Osteocyte (in vitro differentiated cells): ENCODE measurements around the gene EBF3. TPM values are rescaled to one million over a fixed set of nuclear protein-coding genes. Genes with fewer than 3 reads are reported as not detected.

Experiments used
- DNase-seq: peaks from one replicate; pipeline ENCODE4 v3.0.0; 2021; ENCODE audit warnings: mixed read lengths; ENCODE audit not compliant: unreplicated experiment; ENCODE audit errors: extremely low spot score
- H3K27ac Mint-ChIP-seq: one replicate; pipeline ENCODE4 v1.8.0; 2021; ENCODE audit warnings: mild to moderate bottlenecking, mixed read lengths; ENCODE audit not compliant: unreplicated experiment
- H3K27me3 Mint-ChIP-seq: one replicate; pipeline ENCODE4 v1.8.0; 2021; ENCODE audit warnings: mixed read lengths; ENCODE audit not compliant: unreplicated experiment
- H3K36me3 Mint-ChIP-seq: one replicate; pipeline ENCODE4 v1.8.0; 2021; ENCODE audit warnings: mixed read lengths; ENCODE audit not compliant: unreplicated experiment
- H3K4me1 Mint-ChIP-seq: one replicate; pipeline ENCODE4 v1.8.0; 2021; ENCODE audit warnings: mixed read lengths; ENCODE audit not compliant: unreplicated experiment
- H3K4me3 Mint-ChIP-seq: one replicate; pipeline ENCODE4 v1.8.0; 2021; ENCODE audit warnings: mild to moderate bottlenecking, moderate library complexity, mixed read lengths; ENCODE audit not compliant: unreplicated experiment
- H3K9me3 Mint-ChIP-seq: one replicate; pipeline ENCODE4 v1.8.0; 2021; ENCODE audit warnings: mixed read lengths; ENCODE audit not compliant: unreplicated experiment
- CTCF ChIP-seq: fragments of 200-600 bp; sonication (generic); IDR thresholded peaks from 2 replicates; pipeline ENCODE4 v1.5.0; 2021; ENCODE audit warnings: antibody characterized with exemption, mild to moderate bottlenecking, moderate library complexity
- total RNA-seq: library from RNA; stranded (reverse); gene quantifications from 2 replicates; pipeline ENCODE4 v1.2.1, GENCODE V29; 2021

EBF3 gene
- total RNA-seq, 1 donor from 2014 or later, result 0.59 TPM

- no peaks in the 10 kb centered on the region for H3K36me3 Mint-ChIP-seq
- no peak overlapping the region for H3K27ac Mint-ChIP-seq
- no peaks in the 10 kb centered on the region for H3K9me3 Mint-ChIP-seq
- no peak for TF ChIP-seq CTCF
- no peaks in the 10 kb centered on the region for H3K4me1 Mint-ChIP-seq
- no peak for DNase-seq
- H3K4me3 Mint-ChIP-seq, result no peak overlapping the region
- H3K27me3 Mint-ChIP-seq, result peaks cover 3% of the 10 kb centered on the region
Observed at GRCh38 chr10:129942936-129943715, 20.9 kb downstream of the EBF3 start.

- H3K4me1 Mint-ChIP-seq, result no peaks in the 10 kb centered on the region
- DNase-seq, result no peak
- peaks cover 3% of the 10 kb centered on the region for H3K27me3 Mint-ChIP-seq
- no peak for TF ChIP-seq CTCF
- no peaks in the 10 kb centered on the region for H3K36me3 Mint-ChIP-seq
- H3K4me3 Mint-ChIP-seq, result no peak overlapping the region
- H3K27ac Mint-ChIP-seq, result no peak overlapping the region
- no peaks in the 10 kb centered on the region for H3K9me3 Mint-ChIP-seq
Observed at GRCh38 chr10:129942391-129942790, 21.7 kb downstream of the EBF3 start.

- Mint-ChIP-seq H3K4me1 (no peaks in the 10 kb centered on the region), H3K36me3 (no peaks in the 10 kb centered on the region), H3K9me3 (no peaks in the 10 kb centered on the region), H3K27me3 (peaks cover 3% of the 10 kb centered on the region), H3K4me3 (no peak overlapping the region), H3K27ac (no peak overlapping the region)
- no peak for DNase-seq
- TF ChIP-seq CTCF, result no peak
Observed at GRCh38 chr10:129942019-129942277, 22.1 kb downstream of the EBF3 start.

GRCh38 chr10:129941199-129942018 lies 22.7 kb downstream of the EBF3 start:
- no peaks in the 10 kb centered on the region for H3K4me1 Mint-ChIP-seq
- H3K9me3 Mint-ChIP-seq, result no peaks in the 10 kb centered on the region
- H3K36me3 Mint-ChIP-seq, result no peaks in the 10 kb centered on the region
- no peak overlapping the region for H3K27ac Mint-ChIP-seq
- no peak for DNase-seq
- H3K4me3 Mint-ChIP-seq, result no peak overlapping the region
- TF ChIP-seq CTCF, result no peak
- peaks cover 3% of the 10 kb centered on the region for H3K27me3 Mint-ChIP-seq

GRCh38 chr10:129940617-129941198 lies 23.4 kb downstream of the EBF3 start:
- Mint-ChIP-seq H3K36me3 (no peaks in the 10 kb centered on the region), H3K27ac (no peak overlapping the region)

More at GRCh38 chr10:129940617-129941198, 23.4 kb downstream of the EBF3 start:
- H3K9me3 Mint-ChIP-seq, result no peaks in the 10 kb centered on the region
- H3K4me3 Mint-ChIP-seq, result no peak overlapping the region
- H3K4me1 Mint-ChIP-seq, result no peaks in the 10 kb centered on the region
- peaks cover 3% of the 10 kb centered on the region for H3K27me3 Mint-ChIP-seq
- no peak for TF ChIP-seq CTCF
- DNase-seq, result no peak
